ENCODE measurements around the gene LTB. TPM values are rescaled to one million over a fixed set of nuclear protein-coding genes. Genes with fewer than 3 reads are reported as not detected.

LTB gene
- total and polyA plus RNA-seq, 2 donors (not counting 3 experiments of a cell fraction or from before 2014, with no cell fraction given): 1.2 to 2.1 TPM

DNA sequence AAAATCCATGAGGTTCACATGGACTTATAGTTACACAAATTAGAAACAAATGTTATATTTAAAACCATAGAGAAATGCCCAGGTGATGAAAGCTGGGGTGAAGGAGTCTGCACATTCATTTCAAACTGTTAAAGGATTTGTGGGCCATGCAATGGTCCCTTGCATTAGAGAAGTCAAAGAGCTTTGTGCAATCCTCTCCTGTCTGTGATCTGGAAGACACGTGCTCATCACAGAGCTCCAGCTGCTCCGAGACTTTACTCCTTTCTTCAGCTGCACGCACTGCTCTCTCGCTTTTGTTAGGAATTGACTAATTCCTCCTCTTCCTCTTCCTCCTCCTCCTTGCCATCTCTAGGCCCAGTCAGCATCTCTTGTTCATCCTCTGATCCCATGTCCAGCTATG, 28.7 kb upstream of the LTB start:
- Histone ChIP-seq H3K9ac (replicated peaks; ENCODE audit: extremely low read depth, insufficient read depth, low read length) (no peak overlapping the region), H4K20me1 (replicated peaks; ENCODE audit: control insufficient read depth, extremely low read depth, insufficient read depth, low read length) (no peaks in the 10 kb centered on the region), H3K9me3 (replicated peaks; ENCODE audit: control insufficient read depth, insufficient read depth, low read length) (no peaks in the 10 kb centered on the region), H3K9me1 (replicated peaks; ENCODE audit: control insufficient read depth, extremely low read depth, insufficient read depth, low read length) (no peaks in the 10 kb centered on the region), H2AFZ (ENCODE audit: low read depth, low read length) (no peak overlapping the region), H3K79me2 (ENCODE audit: control insufficient read depth, insufficient read depth, low read length) (no peaks in the 10 kb centered on the region), H3K4me2 (ENCODE audit: insufficient read depth, low read length) (no peak overlapping the region), H3K4me1 (ENCODE audit: control insufficient read depth, extremely low read depth, insufficient read depth, low read length) (no peaks in the 10 kb centered on the region), H3K4me3 (replicated peaks in 1 of 3; ENCODE audit: insufficient read depth in 1 of 3, low read depth in 1 of 3, low read length in 3 of 3) (no peak overlapping the region), H3K27ac (ENCODE audit: insufficient read depth, low read depth, low read length) (no peak overlapping the region), H3K27me3 (ENCODE audit: control insufficient read depth in 2 of 2, insufficient read depth in 2 of 2, low read length in 2 of 2) (peaks cover 0 to 3% of the 10 kb centered on the region in 2 experiments), H3K36me3 (ENCODE audit: control insufficient read depth in 2 of 2, extremely low read depth in 1 of 2, insufficient read depth in 2 of 2, low read length in 2 of 2) (no peaks in the 10 kb centered on the region)
- intact Hi-C loops (cut with micrococcal nuclease): no loop called here
- POLR2A ChIA-PET: no interaction called here
- TF ChIP-seq MYC (IDR thresholded peaks at IDR 0.05; ENCODE audit: low read depth, low read length) (no peak), EZH2 (IDR thresholded peaks at IDR 0.05; ENCODE audit: borderline replicate concordance, low read depth, low read length, severe bottlenecking) (no peak), JUN (IDR thresholded peaks at IDR 0.05; ENCODE audit: borderline replicate concordance, insufficient read depth, insufficient read length, low read depth) (no peak), POLR2AphosphoS5 (IDR thresholded peaks at IDR 0.05; ENCODE audit: insufficient read depth, low read depth, low read length) (no peak), FOS (IDR thresholded peaks at IDR 0.05; ENCODE audit: borderline replicate concordance, insufficient read depth, low read length) (no peak), POLR2A (IDR thresholded peaks at IDR 0.05; ENCODE audit: low read depth, low read length) (no peak), GATA2 (IDR thresholded peaks at IDR 0.05; ENCODE audit: insufficient read depth, insufficient read length, low read depth, low read length) (no peak)
- TF ChIP-seq, protein P1, sequence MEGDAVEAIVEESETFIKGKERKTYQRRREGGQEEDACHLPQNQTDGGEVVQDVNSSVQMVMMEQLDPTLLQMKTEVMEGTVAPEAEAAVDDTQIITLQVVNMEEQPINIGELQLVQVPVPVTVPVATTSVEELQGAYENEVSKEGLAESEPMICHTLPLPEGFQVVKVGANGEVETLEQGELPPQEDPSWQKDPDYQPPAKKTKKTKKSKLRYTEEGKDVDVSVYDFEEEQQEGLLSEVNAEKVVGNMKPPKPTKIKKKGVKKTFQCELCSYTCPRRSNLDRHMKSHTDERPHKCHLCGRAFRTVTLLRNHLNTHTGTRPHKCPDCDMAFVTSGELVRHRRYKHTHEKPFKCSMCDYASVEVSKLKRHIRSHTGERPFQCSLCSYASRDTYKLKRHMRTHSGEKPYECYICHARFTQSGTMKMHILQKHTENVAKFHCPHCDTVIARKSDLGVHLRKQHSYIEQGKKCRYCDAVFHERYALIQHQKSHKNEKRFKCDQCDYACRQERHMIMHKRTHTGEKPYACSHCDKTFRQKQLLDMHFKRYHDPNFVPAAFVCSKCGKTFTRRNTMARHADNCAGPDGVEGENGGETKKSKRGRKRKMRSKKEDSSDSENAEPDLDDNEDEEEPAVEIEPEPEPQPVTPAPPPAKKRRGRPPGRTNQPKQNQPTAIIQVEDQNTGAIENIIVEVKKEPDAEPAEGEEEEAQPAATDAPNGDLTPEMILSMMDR (IDR thresholded peaks at IDR 0.05; ENCODE audit: extremely low read depth in 1 of 2, insufficient read depth in 1 of 2, low read depth in 1 of 2, low read length in 2 of 2): no peak
- TF ChIP-seq, protein P2, sequence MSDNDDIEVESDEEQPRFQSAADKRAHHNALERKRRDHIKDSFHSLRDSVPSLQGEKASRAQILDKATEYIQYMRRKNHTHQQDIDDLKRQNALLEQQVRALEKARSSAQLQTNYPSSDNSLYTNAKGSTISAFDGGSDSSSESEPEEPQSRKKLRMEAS (IDR thresholded peaks at IDR 0.05; ENCODE audit: insufficient read depth, insufficient read length): no peak
- FAIRE-seq (no peak), DNase-seq (ENCODE audit: low read depth, low spot score) (no peak)
- CTCF ChIA-PET: interaction anchor here (0.7 to 2.1 kb wide), 4 partner anchors 9 to 60 kb away, joined by 4 to 10 read pairs (median 6); no protein-coding TSS in a partner anchor
- BruUV-seq (replicated peaks): no TSS peak
- dilution Hi-C loops (cut with MboI; ENCODE audit: extremely low pct_ligation_motif_present, low sequenced_read_pairs): no loop called here
